NCI-H2196 (cell line): ENCODE results near the gene LCMT2.

ENCODE experiments used
- DNase-seq: peaks from one replicate; lab custom pipeline; 2025; ENCODE audit not compliant: unreplicated experiment; lab: John Stamatoyannopoulos, UW

Gene LCMT2

DNA sequence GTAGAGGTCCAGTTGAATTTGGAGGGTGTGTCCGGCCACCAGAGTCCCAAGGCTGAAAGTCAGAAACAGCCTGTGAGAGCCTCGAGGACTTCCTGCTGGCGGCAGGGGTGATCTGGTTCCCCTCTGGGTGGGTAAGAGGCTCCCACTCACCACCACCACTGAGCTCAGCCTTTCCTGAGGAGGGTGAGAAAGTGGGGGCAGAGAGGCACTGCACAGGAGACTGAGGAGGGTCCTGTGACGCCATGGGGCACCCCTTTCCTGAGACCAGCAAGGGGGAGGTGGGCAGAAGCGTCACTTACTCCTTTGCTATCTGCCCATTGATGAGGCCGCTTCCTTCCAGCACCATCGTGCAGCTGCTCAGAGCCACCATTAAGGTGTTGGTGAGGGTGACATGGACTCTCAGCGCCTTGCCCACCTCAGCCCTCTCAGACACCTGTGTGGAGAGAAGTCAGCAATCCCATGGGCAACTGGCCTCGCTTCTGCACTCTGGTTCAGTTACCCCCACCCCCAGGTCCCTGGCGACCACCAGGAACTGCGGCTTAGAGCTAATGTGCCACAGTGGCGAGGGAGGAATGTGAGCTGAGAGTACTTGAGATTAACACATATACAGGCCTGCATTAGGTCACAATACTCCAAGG, 53.7 kb downstream of the LCMT2 start:
- no peak for DNase-seq

GRCh38 chr15:43275740-43276562, 54.4 kb downstream of the LCMT2 start:
- no peak for DNase-seq

- DNase-seq = no peak
These were observed 56.2 kb downstream of the LCMT2 start for GRCh38 chr15:43274136-43274535.
